Measurements from ENCODE around the gene FOXF2. TPM values are rescaled to one million over a fixed set of nuclear protein-coding genes. Genes with fewer than 3 reads are reported as not detected.

Gene FOXF2
- total and polyA plus RNA-seq, 10 of the 15 experiments (the other 5 are each of a cell fraction or from before 2014, with no cell fraction given), result not detected

GRCh38 chr6:1403851-1404712, 14.7 kb downstream of the FOXF2 start (continued):
- TF ChIP-seq ZBTB33 (IDR thresholded peaks at IDR 0.05), result no peak
- no peak for TF ChIP-seq RFX5 (IDR thresholded peaks at IDR 0.05; ENCODE audit: low read depth, low read length)

- no TSS peak for BruUV-seq (replicated peaks)
- Histone ChIP-seq H3K4me1 (ENCODE audit: control insufficient read depth, insufficient read depth, low read length) (no peaks in the 10 kb centered on the region), H3K79me2 (ENCODE audit: control insufficient read depth, insufficient read depth, low read length) (no peaks in the 10 kb centered on the region), H4K20me1 (ENCODE audit: control insufficient read depth, insufficient read depth) (no peaks in the 10 kb centered on the region), H3K27me3 (replicated peaks in 1 of 2; ENCODE audit: control insufficient read depth in 2 of 2, insufficient read depth in 2 of 2, low read length in 1 of 2) (peaks cover 0 to 3% of the 10 kb centered on the region in 2 experiments; a peak in 3 of 4 replicates), H3K9ac (ENCODE audit: control insufficient read depth, insufficient read depth, low read length) (no peak overlapping the region), H3K4me2 (ENCODE audit: control insufficient read depth, insufficient read depth) (no peak overlapping the region), H2AFZ (ENCODE audit: control insufficient read depth, low read depth, low read length) (no peak overlapping the region), H3K9me3 (replicated peaks; ENCODE audit: control insufficient read depth, insufficient read depth, low read length) (no peaks in the 10 kb centered on the region), H3K4me3 (no peak overlapping the region), H3K36me3 (ENCODE audit: control insufficient read depth in 2 of 2, insufficient read depth in 2 of 2, low read length in 1 of 2) (no peaks in the 10 kb centered on the region), H3K27ac (ENCODE audit: control insufficient read depth, insufficient read depth) (no peak overlapping the region)
- POLR2A ChIA-PET, result no interaction called here
- SMC1A ChIA-PET (ENCODE audit: uncharacterized antibody, unreplicated experiment), result no interaction called here
- FAIRE-seq (no peak), DNase-seq (ENCODE audit: low read depth, low spot score) (no peak), ATAC-seq (no peak)
- CTCF ChIA-PET, result interaction anchor here (1.2 to 1.5 kb wide), 2 partner anchors 8 to 20 kb away, joined by 5 to 7 read pairs; no protein-coding TSS in a partner anchor
- in situ Hi-C loops (cut with MboI), result no loop called here
- intact Hi-C loops (cut with micrococcal nuclease; ENCODE audit: unreplicated experiment), result no loop called here
- WGBS (ENCODE audit: insufficient coverage, insufficient replicate concordance, low lambda C conversion rate, missing lambda C conversion rate), result 57% methylated on average over 4 of the region's 4 CpGs
- RAD21 ChIA-PET (ENCODE audit: unreplicated experiment), result no interaction called here
- no peak for TF ChIP-seq MLLT1 (IDR thresholded peaks at IDR 0.05)
- TF ChIP-seq PKNOX1 (IDR thresholded peaks at IDR 0.05), result no peak
- no peak for TF ChIP-seq JUNB (IDR thresholded peaks at IDR 0.05)
- no peak for TF ChIP-seq ZNF274 (IDR thresholded peaks at IDR 0.05; ENCODE audit: insufficient read depth, insufficient read length)
- no peak for TF ChIP-seq DPF2 (IDR thresholded peaks at IDR 0.05)
- TF ChIP-seq STAT1 (conservative IDR thresholded peaks at IDR 0.05), result no peak
- no peak for TF ChIP-seq PRDM15 (CRISPR knock-in tag; IDR thresholded peaks at IDR 0.05)
- TF ChIP-seq POLR2A (IDR thresholded peaks at IDR 0.05; ENCODE audit: low read depth, low read length), result no peak
- no peak for TF ChIP-seq CEBPB (IDR thresholded peaks at IDR 0.05; ENCODE audit: borderline replicate concordance in 1 of 2, low read depth in 2 of 2, low read length in 2 of 2)
- TF ChIP-seq RCOR1 (conservative IDR thresholded peaks at IDR 0.05; ENCODE audit: low read depth, low read length), result no peak
These were observed 15.3 kb downstream of the FOXF2 start for GRCh38 chr6:1404713-1405098.
